Measurements from ENCODE around the gene HLTF. TPM values are rescaled to one million over a fixed set of nuclear protein-coding genes. Genes with fewer than 3 reads are reported as not detected.

The HLTF gene
- total and polyA plus RNA-seq, 2 of the 13 experiments (the other 11 are each of a cell fraction or from before 2014, with no cell fraction given) = 12.0 to 22.9 TPM

DNA sequence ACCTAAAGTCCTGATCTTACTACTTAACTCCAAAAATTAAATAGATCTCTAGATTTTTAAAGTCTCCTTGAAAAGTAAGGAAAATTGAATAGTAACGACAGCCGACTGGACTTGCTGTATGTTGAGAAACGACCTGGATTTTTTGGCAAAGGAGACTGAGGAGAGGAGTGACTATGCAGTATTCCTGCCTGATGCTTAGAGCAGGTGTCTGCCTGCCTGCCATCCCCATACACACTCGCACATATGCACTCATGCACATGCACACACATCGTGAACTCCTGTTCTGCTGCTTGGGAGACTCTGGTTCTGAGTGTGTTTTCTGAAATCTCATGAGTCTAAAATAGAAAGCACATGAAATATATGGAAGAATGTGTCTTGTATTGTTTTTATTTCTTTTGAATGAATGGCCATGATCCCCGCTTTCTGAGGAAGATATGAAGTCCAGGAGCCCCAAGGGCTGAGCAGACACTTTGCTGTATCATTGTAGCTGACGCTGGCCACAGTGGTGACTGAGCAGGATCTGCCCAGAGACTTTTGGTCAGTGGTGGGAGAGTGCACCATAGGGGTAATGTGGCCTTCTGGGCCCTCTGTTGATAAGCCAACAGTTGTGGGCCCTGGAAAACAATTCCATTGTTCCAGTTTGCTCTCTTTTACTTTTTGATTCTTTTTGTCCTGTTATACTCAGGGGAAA lies 78.6 kb downstream of the HLTF start (continued):
- TF ChIP-seq EP300 (IDR thresholded peaks at IDR 0.05; ENCODE audit: low read depth in 2 of 2, low read length in 2 of 2) (no peak), EP300 (CRISPR knock-in tag; IDR thresholded peaks at IDR 0.05; ENCODE audit: borderline replicate concordance) (no peak), DR1 (CRISPR knock-in tag; IDR thresholded peaks at IDR 0.05) (no peak), ZNF747 (CRISPR knock-in tag; IDR thresholded peaks at IDR 0.05; ENCODE audit: borderline replicate concordance) (no peak), ZNF343 (CRISPR knock-in tag; IDR thresholded peaks at IDR 0.05) (no peak), FLYWCH1 (CRISPR knock-in tag; IDR thresholded peaks at IDR 0.05) (no peak)
- TF ChIP-seq, protein P1, sequence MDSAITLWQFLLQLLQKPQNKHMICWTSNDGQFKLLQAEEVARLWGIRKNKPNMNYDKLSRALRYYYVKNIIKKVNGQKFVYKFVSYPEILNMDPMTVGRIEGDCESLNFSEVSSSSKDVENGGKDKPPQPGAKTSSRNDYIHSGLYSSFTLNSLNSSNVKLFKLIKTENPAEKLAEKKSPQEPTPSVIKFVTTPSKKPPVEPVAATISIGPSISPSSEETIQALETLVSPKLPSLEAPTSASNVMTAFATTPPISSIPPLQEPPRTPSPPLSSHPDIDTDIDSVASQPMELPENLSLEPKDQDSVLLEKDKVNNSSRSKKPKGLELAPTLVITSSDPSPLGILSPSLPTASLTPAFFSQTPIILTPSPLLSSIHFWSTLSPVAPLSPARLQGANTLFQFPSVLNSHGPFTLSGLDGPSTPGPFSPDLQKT (CRISPR knock-in tag; IDR thresholded peaks at IDR 0.05; ENCODE audit: borderline replicate concordance) = no peak
- TF ChIP-seq, protein P2, sequence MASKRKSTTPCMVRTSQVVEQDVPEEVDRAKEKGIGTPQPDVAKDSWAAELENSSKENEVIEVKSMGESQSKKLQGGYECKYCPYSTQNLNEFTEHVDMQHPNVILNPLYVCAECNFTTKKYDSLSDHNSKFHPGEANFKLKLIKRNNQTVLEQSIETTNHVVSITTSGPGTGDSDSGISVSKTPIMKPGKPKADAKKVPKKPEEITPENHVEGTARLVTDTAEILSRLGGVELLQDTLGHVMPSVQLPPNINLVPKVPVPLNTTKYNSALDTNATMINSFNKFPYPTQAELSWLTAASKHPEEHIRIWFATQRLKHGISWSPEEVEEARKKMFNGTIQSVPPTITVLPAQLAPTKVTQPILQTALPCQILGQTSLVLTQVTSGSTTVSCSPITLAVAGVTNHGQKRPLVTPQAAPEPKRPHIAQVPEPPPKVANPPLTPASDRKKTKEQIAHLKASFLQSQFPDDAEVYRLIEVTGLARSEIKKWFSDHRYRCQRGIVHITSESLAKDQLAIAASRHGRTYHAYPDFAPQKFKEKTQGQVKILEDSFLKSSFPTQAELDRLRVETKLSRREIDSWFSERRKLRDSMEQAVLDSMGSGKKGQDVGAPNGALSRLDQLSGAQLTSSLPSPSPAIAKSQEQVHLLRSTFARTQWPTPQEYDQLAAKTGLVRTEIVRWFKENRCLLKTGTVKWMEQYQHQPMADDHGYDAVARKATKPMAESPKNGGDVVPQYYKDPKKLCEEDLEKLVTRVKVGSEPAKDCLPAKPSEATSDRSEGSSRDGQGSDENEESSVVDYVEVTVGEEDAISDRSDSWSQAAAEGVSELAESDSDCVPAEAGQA (IDR thresholded peaks at IDR 0.05; ENCODE audit: low read depth) = no peak
- TF ChIP-seq, protein P2 (CRISPR knock-in tag; IDR thresholded peaks at IDR 0.05; ENCODE audit: borderline replicate concordance) = no peak
